Right ventricle myocardium inferior (tissue), 1 donor: ENCODE results near the gene MEF2C. TPM values are rescaled to one million over a fixed set of nuclear protein-coding genes. Genes with fewer than 3 reads are reported as not detected.
A peak's percentile ranks its signal among the peaks of the same experiment; 100 is the strongest.

Experiments used
- ATAC-seq: fragments of 200-7000 bp; cut with Tn5 transposase; one replicate; pipeline ENCODE4 v1.9.1; 2020; ENCODE audit warnings: mild to moderate bottlenecking, moderate library complexity
- DNase-seq: peaks from one replicate; pipeline ENCODE4 v3.0.0; 2021; ENCODE audit errors: missing footprints
- intact Hi-C: fragments of 100-400 bp; cut with DNase I; formaldehyde crosslinking; loops from one replicate; pipeline ENCODE4 v1.11.0; 2022
- total RNA-seq: library from RNA; stranded (reverse); fragmentation: NEBNext Ultra II Directional; extraction: Animal tissue kit (Norgen Biotek cat#: 25700); gene quantifications from one replicate; pipeline ENCODE4 v1.2.1, GENCODE V29; 2021
- donor health status: DM: no; HTN: yes; CAD: no; lungs with severe emphysema.

The MEF2C gene
- total RNA-seq, 1 donor from 2014 or later = 46.7 TPM

- intact Hi-C loops = no loop called here
Measured at GRCh38 chr5:88677943-88678769, 204.8 kb downstream of the MEF2C start.

GRCh38 chr5:88677376-88677895 lies 205.5 kb downstream of the MEF2C start:
- intact Hi-C loops = no loop called here
- ATAC-seq (no peak), DNase-seq (no peak)

More at GRCh38 chr5:88677943-88678769, 204.8 kb downstream of the MEF2C start:
- no peak for ATAC-seq
- DNase-seq = no peak

DNA sequence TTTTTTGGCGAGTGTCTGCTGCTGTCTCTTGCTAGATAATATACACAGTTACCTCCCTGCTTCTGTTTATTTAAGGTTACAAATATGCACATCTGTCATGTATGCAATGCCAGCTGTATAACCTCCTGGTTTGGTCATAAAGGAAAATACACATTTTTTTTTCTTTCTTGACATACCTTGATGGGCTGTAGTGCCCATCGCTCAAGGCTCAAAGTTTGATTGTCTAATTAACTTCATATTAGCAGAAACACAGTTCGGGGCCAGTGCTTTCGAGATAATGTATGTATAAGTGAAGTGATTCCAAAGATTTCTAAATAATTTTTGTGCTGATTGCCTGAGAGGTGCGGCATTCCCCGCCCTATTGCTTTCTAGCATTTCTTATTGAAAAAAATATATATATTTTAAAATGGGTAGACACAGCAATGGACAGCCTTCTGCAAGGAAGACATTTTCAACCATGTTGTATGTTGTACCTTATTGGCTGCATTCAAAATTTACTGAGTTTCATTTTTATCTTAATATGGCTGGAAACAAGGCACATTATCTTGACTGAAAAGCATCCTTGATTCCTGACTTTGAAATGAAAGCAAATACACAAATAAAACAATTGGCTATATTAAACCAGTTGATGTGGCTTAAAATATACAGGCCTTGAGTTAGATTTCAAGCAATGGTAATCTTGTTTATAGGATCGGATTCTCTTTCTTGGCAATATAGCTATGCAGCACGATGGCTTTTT lies 206.2 kb downstream of the MEF2C start:
- ATAC-seq (no peak), DNase-seq (no peak)
- intact Hi-C loops = no loop called here

DNA sequence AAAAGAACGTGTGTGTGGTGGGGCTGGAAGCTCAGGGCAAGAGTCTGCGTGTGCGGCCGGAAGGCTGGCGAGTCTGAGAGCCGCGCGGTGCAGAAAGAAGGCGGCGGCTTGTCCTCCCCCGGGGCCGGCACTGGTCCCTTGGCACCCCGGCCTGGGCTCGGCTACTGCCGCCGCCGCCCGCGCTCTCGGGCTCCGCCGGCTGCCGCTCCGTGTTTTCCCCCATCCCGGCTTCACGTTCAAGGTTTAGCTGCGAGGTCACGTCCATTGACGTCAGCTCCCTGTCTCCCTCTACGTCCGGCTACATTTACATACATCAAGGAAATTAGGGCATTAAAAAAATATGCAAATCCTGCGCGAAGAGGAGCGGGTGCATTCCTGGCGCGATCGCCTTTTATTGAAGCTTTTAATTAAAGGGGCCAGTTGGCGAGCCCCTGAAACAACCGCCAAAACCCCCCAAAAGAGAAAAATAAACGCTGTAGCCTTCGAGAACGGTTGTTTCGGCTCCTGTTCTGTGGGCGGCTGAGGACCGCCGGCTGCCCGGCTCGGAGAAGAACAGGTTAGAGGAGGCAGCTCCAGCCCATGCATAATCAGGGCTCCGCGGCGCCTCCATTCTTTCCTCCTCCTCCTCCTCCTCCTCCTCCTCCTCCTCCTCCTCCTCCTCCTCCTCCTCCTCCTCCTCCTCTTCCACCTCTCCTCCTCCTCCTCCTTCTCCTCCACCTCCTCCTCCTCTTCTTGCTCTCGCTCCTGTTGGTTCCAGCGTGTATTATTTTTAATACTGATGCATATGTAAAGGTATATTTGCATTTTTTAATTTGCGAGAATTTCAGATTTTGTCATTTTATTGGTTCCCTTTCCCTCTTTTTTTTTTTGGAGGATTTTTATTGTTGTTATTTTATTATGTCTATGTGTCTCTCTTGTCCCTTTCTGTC lies 207.0 kb downstream of the MEF2C start:
- ATAC-seq = peak; percentile 21
- no peak for DNase-seq
- intact Hi-C loops = no loop called here

DNA sequence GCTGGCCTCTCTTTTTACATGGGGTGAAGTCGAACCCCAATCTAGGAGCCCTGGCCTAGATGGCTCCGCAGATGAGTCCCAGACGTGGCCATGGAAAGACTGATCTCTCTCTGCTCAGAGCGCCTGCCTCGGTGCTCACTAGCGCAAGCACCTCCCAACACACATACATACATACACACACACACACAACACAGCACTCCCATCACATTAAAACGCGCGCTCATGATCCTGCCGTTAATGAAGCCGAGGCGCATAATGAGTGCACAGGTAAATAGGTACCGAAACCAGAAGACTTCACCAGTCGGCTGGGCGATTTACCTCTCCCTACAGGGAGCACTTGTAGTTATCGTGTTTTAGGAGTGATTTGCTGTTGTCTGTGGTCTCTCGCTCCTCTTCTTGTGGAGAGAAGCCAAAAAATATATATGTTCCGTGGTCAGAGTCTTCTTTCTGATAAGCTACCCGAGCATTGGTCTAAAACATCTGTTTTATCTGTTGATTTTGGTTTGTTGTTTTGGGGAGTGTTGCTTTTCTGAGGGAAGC lies 207.7 kb downstream of the MEF2C start:
- no peak for DNase-seq
- no peak for ATAC-seq
- intact Hi-C loops = no loop called here

DNA sequence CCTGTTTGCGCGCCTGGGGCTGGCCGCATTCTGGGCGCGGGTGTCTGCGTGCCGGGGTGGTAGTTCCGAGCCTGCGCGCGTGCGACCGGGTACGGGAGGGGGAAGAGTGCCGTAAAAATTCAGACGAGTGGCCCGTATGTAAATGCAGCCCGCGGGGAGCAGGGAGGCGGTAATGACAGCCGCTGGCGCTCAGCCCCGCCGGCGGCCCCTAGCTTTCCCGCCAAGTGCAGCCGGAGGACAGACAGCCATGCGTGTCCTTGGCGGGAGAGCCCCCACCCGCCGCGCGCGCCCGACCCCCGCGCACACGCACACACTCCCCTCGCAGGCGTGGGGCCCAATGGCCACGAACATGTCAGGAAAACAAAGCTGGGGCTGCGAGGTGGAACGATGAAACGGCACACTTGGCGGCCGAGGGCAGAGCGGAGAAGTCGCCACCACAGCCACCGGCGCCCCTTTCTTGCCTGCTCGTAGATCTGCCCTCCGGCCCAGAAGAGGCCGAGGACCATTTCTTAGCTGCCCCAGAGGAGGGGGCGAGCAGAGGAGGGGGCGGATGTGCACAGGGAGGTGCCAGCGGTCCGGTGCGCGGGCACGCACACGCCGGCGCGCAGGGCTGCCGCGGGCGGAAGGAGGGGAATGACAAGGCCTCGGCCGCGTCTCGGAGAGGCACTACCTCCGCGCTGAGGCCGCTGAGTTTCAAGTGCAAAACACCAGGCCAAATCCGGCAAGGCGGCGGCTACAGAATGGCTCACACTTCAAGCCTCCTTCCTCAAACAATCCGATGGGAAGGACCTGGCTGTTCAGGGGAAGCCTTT lies 208.4 kb downstream of the MEF2C start:
- ATAC-seq = peak; percentile 37
- intact Hi-C loops = no loop called here
- no peak for DNase-seq

DNA sequence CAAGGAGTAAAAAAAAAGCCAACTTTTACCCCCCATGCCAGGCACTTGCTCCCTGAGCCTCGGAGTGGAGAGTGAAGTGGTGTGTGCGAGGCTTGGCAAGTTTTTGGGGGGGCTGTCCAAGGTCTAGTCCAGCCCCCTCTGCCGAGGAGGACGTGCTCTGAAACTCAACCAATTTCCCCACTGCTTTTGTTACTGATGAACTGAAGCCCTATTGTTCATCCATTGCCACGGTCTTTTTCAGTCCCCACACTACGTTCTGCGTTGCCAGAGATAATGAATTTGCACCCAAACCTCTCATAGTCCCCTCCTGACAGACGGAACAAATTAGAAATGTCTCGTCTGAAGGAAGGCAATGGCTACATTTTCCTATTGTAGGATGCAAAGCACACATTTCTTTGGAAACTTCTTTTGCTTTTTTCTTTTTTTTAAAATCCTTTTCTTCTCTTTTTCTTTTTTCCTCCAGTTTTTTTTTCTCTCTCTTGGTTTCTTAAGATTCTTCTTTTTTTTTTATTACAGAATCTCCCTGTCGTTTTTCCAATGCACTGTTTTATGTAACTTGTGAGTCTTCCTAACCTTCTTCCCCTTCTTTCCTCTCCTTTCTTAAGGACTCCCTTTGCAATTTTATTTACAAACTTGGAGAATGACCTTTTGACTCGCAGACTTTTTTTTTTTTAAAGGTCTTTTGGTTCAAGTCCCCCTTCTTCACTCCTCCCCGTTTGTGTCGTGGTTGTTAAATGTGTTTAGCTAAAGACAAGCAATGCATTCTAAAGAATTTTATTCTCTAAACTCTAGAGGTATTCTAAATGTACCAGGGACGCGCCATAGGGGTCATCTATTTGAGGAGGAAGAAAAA lies 209.5 kb downstream of the MEF2C start:
- ATAC-seq = no peak
- no peak for DNase-seq
- intact Hi-C loops = no loop called here

- ATAC-seq = no peak
- intact Hi-C loops = no loop called here
- DNase-seq = peak; percentile 46
Measured at GRCh38 chr5:88672644-88673252, 210.2 kb downstream of the MEF2C start.

DNA sequence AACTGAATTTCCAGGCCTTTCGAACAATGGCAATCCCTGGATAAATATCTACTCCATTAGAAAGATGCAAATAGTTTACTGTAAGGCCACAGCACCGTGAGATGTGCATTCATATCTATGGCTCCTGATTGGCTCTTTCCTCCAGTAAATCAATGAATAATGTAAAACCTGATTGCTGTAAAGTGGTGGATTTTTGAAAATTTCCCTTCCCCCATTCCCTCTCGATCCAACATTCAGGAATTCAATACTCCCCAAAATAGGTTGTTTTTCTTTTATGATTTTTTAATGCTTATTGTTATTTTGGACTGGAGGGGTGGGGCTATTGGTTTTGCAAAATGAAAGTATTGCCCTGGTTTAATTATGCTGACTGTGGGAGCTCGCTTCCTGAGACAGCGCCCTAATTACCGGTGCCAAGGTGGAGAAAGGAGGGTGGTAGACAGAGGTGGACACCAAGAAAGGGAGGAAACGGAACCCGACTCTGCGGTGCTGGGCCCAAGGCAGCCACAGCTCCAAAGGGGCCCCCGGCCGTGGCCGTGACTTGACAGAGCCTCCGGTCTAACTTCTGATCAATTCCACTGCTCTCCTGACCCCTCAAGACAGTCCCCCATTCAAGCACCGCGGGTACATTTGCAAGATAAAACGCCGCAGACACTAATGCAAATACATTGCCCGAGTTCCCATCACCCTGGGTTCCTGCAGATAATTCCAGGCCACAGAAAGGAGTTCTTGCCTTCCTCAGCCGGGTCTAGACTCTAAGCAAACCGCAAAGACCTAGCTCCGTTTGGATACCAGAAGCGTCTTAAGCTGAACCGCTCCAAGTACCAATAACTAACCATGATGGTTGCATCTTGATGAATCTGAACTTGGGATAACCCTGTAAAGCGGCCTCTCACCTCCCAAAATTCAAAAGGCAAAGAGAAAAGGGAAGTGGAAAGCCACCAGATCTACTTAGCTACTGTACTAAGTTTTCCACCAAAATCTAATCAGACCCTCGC lies 211.2 kb downstream of the MEF2C start:
- DNase-seq (peak; percentile 44), ATAC-seq (no peak)
- intact Hi-C loops = no loop called here

DNA sequence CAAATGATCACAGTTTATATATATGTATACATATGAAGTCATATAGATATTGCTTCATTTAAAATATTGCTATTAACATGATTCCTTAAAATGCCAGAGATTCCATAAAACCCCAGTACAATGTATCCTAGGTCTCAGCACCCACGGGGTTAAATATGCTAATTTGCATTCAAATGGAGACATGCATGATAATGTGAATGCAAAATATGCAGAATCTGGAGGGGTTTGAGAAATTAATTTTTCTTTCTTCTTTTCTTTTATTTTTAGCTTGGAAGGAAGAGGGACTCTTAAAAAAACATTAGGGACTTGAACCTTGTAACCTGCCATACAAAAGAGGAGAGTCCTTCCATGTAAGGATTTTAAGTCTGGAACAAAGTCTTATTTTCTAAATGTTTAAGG lies 211.9 kb downstream of the MEF2C start:
- ATAC-seq (no peak), DNase-seq (no peak)
- intact Hi-C loops = no loop called here

DNA sequence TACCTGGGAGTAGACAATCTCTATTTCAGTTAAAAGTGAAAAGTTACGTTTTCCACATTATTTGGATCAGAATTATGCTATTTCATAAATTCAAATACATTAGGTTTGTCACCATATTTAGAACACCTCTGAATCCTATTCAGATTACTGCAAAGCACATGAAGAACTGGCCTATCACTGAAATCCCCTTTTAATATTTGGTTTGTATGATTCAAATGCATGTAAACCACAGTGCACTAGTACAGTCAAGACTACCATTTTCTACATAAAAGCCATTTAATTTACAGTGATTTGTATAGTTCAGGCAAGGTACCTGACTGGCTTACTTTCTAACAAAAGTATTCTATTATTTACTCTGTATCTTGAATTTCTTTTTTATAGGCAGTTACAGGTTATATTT lies 212.5 kb downstream of the MEF2C start:
- intact Hi-C loops = no loop called here
- ATAC-seq (no peak), DNase-seq (no peak)

DNA sequence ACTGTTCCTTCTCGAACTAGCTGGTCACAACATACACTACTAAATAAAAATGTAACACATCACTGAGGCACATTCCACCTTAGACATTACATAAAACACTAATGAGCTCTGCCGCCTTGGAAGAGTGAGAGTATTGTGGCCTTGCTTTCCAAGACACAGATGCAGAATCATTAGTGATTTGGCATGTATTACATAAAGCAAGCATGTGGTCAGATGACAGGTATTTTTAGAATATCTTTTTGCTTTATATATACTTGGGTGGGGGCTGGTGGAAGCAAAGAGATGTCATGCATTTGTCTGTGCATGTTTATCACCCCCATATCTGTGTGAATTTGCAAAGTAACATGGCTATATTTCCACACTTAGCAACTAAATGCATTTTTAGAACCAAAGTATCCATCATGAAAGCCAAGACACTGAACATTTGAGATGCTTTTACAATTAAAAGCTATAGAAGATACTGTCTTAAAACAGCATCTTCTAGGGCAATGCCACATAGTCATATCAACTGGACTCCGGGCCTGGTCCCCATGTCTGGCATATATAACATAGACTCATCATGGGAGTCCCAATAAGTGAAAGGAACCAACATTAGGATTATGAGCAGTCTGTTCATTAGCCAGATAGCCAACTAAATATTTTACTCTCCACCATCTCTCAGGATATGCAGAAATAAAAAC lies 213.5 kb downstream of the MEF2C start:
- intact Hi-C loops = no loop called here
- DNase-seq (no peak), ATAC-seq (no peak)

DNA sequence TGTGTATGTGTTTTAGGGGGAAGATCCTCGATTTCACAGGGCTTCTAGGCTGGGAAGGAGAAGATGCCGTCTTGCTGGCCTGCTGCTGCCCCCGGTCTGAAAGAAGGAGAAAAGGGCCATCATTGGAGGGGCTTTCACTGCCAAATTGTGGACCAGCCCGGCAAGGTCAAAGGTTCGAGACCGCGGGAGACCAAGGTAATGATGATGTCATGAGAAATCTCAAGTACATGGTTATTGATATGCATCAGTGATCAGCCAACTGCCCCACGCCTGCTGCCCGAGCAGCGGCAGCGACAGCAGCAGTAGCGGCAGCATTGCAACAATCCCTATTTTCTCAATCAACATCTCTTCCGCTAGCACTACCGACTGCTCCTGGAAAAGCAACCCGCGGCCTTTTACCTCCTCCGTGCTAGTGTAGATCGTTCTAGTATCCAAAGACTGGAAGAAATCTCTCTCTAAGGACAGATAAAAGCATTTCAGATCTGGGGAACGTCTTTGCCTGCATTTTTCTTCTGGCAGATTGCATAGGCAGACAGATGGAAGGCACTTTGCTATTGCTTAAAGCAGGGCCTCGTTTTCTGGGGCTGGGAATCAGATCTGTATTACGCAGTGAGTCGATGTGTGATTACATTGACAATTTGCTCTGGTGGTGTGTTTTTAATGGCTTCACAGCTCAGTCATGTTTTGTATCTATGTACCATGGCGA lies 215.3 kb downstream of the MEF2C start:
- ATAC-seq (no peak), DNase-seq (no peak)
- intact Hi-C loops = no loop called here
